ENCODE results near the gene LGALS14.

GRCh38 chr19:39655613-39656012 is 48.7 kb upstream of the LGALS14 start, which contains the start of gene LGALS16:
- no peak for TF ChIP-seq CTCF (IDR thresholded peaks at IDR 0.05 in 4 of 5, conservative IDR thresholded peaks at IDR 0.05 in 1 of 5)
- no peak for TF ChIP-seq POLR2A (IDR thresholded peaks at IDR 0.05)
